Measurements from ENCODE around the gene LCAT.

GRCh38 chr16:67942510-67943255 lies 1.2 kb downstream of the LCAT start:
- TF ChIP-seq EZH2 (IDR thresholded peaks at IDR 0.05) (no peak), POLR2AphosphoS5 (IDR thresholded peaks at IDR 0.05; ENCODE audit: borderline replicate concordance, low read depth, low read length) (no peak)
